HG03460 (cell line): ENCODE results near the gene MYOF.
"Not testable (repeated sequence)": the region's sequence is repeated elsewhere in the genome, so short reads cannot be mapped to it uniquely, and the experiment has no call there.

Experiments
- ATAC-seq: cut with Tn5 transposase; IDR thresholded peaks from one replicate; pipeline ENCODE4 v1.9.1; 2021; ENCODE audit not compliant: unreplicated experiment

Gene MYOF

GRCh38 chr10:93358398-93358797, 123.7 kb downstream of the MYOF start:
- not testable (repeated sequence) for ATAC-seq

- no peak for ATAC-seq
Measured at GRCh38 chr10:93357680-93358079, 124.5 kb downstream of the MYOF start.

DNA sequence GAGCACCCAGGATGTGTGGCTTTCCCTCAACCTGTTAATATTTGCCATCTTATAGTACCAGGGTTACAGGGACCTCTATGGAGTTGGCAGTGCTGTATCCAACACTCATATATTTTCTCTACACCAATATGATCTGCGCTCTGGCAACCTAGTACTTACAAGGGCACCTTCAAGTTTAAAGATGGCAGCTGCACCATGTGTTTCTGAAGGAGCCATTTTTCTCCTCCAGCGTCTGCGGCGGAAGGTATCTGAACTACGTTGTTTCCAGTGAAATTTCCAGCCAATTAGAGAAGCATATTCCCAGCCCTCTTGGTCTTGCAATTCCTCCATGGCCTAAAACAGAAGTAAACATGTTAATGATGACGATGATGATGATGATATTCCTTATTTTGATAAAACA, 125.6 kb downstream of the MYOF start:
- ATAC-seq, result no peak

GRCh38 chr10:93352638-93353383, 129.3 kb downstream of the MYOF start:
- no peak for ATAC-seq

DNA sequence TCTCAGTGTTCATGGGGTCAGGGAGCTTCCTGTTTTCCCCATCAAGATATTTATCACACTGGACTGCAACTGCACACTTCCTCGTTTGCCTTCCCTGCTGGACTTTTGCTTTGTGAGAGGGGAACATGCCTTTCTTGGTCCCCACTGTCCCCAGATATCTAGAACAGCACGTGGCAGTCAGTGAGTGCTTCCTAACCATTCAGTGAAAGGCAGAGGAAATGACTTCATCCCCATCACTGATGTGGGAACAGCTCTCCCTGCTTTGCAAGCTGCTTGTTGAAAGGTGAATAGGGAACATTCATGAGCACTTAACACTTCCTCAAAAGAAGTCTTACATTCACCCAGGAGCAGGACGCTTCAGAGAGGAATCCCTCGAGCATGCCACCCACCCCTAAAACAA, 135.4 kb downstream of the MYOF start:
- no peak for ATAC-seq

DNA sequence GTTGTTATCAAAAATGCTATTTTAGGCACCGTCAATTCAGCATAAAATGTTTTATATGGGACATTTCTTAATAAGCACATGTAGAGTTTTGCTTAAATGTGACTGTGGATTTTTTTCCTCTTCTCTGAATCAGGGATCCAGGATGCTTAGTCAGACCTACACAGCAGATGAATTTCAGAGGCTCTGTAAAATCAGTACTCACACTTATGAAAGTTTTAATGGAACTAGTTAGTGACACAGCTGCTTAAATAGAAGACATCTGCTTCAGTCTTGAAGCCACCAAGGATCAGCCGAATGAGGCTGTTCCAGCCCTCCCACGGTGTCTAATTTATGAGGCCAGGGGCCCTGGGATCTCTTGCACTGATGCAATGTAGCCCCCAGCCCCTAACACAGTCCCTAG, 136.0 kb downstream of the MYOF start:
- ATAC-seq, result no peak

DNA sequence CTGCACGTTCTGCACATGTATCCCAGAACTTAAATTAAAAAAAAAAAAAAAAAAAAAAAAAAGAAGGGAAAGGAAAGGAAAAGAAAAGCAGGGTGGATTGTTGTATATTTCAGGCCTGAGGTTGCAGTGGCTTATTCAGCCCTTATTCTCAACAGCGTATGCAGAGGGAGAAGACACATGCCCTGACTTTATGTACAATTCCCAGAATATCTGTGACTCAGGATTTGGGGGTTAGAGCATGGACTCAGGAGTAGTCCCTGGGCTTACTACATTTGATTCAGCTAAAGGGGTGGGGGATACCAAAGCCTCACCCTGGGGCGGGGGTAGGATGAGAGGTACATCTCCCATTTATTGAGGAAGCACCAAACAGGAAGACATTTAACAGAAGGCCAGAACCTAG, 137.4 kb downstream of the MYOF start:
- ATAC-seq, result no peak

GRCh38 chr10:93342921-93343320, 139.2 kb downstream of the MYOF start:
- no peak for ATAC-seq

- no peak for ATAC-seq
Measured at GRCh38 chr10:93342366-93342765, 139.8 kb downstream of the MYOF start.

GRCh38 chr10:93337309-93337721, 144.8 kb downstream of the MYOF start:
- ATAC-seq, result no peak

- ATAC-seq, result no peak
Measured at GRCh38 chr10:93336678-93337077, 145.5 kb downstream of the MYOF start.

DNA sequence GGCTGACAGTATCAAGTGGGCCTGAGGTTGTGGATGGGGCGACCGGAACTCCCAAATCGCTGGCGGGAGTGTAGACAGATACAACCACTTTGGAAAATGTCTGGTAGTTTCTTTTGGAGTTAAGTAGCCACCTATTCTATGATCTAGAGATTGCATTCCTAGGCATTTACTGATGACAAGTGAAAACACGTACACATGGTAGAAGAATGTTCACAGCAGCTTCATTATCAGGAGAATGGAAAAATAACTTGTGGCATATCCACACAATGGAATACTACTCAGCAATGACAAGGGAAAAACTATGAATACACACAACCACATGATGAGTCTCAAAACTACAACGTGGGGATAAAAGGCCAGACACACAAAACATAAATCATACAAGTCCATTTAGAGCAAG, 146.0 kb downstream of the MYOF start:
- no peak for ATAC-seq

DNA sequence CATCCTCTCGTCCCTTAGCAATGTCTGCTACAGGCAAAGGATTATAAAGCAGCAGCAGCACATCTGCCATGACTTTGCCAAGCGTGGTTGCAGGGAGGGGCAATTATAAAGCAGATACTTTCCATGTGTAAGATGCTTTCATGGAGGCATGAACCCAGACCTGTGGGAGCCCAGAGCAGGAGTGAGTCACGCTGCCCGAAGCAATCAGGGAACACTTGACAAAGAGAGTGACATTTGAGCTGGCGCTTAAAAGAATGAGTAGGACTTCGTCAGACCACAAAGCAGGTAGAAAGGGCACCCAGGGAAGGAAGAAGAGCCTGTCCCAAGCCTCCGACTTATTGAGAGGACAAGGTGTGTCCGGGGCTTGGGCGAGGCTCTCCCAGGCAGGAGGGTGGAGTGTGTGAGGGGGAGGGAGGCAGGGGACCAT, 147.2 kb downstream of the MYOF start:
- no peak for ATAC-seq

DNA sequence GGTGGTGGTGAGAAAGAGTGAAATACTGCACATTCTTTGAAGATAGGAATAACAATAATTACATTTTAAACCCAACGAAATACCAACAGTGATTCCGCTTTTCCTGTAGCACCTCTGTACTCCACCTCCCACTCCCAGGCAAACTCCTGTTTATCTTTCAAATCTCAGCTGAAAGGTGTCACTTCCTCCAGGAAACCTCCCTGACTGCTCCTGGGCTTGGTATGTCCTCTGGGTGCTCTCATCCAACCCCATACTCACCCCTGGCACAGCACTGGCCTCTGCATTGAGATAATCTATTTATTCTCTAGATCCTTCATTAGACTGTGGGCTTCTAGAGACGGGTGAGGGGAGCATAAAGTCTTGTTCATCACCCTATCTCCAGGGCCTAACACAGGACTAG, 148.0 kb downstream of the MYOF start:
- ATAC-seq, result no peak

DNA sequence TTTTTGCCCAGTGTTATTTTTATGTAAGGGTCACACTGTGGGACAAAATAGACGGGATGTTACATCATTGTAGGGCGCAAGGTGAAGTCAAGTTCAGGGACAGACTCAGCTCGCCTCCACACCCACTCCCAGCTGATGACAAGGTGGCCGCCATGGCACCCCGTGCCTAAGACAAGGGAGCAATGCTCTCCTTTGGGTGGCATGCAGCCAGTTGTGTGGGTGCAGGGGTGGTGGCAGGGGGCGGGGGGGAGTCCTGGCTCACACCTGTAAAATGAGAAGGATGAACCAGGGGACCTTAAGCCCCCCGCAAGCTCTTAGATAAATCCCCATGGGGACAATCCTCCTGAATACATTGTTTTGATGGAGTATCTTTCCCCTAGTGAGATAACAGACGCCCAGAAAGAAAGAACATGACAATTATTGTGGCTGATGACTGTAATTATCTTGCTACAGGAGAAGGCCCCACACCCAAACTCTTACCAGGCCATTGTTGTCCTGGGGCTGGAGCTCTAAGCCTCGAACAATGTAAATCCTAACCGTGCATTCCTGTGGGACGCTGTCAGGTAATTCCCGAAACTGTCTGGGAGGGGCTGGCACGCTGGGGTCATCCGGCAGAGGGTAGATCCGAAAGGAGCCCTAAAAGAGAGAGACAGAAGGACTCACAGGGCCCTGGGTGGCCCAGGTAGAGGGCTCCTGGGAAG, 148.7 kb downstream of the MYOF start:
- ATAC-seq, result no peak

- no peak for ATAC-seq
Measured at GRCh38 chr10:93330824-93331223, 151.3 kb downstream of the MYOF start.

- ATAC-seq, result no peak
Measured at GRCh38 chr10:93319896-93320295, 162.2 kb downstream of the MYOF start.

GRCh38 chr10:93319096-93319495, 163.0 kb downstream of the MYOF start:
- no peak for ATAC-seq

GRCh38 chr10:93315246-93315645, 166.9 kb downstream of the MYOF start:
- ATAC-seq, result no peak

DNA sequence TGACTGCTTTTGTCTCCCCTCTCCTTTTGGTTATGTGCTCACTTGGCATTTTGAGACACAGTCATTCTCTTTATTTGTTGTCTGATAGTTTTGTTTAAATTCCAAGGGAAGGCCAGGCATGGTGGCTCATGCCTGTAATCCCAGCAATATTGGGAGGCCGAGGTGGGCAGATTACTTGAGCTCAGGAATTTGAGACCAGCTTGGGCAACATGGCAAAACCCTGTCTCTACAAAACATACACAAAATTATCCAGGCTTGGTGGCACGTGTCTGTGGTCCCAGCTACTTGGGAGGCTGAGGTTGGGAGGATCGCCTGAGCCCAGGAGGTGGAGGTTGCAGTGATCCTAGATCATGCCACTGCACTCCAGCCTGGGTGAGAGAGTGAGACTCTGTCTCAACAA, 167.5 kb downstream of the MYOF start:
- ATAC-seq, result not testable (repeated sequence)

- ATAC-seq, result no peak
Measured at GRCh38 chr10:93313798-93314197, 168.3 kb downstream of the MYOF start.

DNA sequence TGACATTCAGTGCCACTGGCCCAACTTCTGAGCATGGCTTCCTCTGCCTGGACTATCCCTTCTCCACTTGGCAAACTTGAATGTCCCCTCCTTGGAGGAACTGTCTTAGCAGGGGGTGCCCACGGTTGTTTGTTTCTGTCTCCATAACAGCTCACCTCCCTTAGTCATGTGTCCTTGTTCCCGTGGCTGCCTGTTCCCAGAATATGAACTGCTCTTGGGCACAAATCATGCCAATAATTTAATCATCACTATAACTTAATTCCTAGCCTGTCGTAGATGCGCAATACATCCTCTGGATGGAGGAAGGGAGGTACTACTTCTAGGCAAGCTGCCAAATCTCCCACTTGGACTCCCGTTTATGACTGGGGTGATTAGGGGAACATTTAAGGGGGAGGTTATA, 173.1 kb downstream of the MYOF start:
- ATAC-seq, result no peak

DNA sequence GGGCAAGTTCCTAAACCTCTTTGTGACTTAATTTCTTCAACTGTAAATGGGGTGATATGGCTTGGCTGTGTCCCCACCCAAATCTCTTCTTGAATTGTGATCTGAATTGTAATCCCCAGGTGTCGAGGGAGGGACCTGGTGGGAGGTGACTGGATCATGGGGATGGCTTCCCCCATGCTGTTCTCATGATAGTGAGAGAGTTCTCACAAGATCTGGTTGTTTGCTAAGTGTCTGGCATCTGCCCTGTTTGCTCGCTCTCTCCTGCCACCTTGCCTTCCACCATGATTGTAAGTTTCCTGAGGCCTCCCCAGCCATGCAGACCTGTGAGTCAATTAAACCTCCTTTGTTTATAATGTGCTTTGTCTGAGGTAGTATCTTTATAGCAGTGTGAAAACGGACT, 177.0 kb downstream of the MYOF start:
- no peak for ATAC-seq
